ENCODE results near the gene GSTP1. TPM values are rescaled to one million over a fixed set of nuclear protein-coding genes. Genes with fewer than 3 reads are reported as not detected.
"Not testable (repeated sequence)": the region's sequence is repeated elsewhere in the genome, so short reads cannot be mapped to it uniquely, and the experiment has no call there.

GSTP1 gene
- 100 to 1,000 TPM; 671 to 854 (median 757) TPM for polyA plus RNA-seq (ENCODE audit: insufficient read length in 3 of 3)

- DNase-seq (ENCODE audit: low read depth in 3 of 3, low spot score in 2 of 3): peak in 2 of 3 donors; percentile 85 to 90
Observed at GRCh38 chr11:67583247-67584204, at the start of gene GSTP1. GSTP1 (plus strand) TSS chr11:67583812; CDS start chr11:67583844, 32 bp downstream.

GRCh38 chr11:67534070-67534679, 49.4 kb upstream of the GSTP1 start:
- DNase-seq (ENCODE audit: low read depth in 3 of 3, low spot score in 2 of 3): no peak

GRCh38 chr11:67535561-67535960, 48.1 kb upstream of the GSTP1 start:
- DNase-seq (ENCODE audit: low read depth in 3 of 3, low spot score in 2 of 3): no peak

GRCh38 chr11:67538306-67538705, 45.3 kb upstream of the GSTP1 start:
- DNase-seq (ENCODE audit: low read depth in 3 of 3, low spot score in 2 of 3): no peak

DNA sequence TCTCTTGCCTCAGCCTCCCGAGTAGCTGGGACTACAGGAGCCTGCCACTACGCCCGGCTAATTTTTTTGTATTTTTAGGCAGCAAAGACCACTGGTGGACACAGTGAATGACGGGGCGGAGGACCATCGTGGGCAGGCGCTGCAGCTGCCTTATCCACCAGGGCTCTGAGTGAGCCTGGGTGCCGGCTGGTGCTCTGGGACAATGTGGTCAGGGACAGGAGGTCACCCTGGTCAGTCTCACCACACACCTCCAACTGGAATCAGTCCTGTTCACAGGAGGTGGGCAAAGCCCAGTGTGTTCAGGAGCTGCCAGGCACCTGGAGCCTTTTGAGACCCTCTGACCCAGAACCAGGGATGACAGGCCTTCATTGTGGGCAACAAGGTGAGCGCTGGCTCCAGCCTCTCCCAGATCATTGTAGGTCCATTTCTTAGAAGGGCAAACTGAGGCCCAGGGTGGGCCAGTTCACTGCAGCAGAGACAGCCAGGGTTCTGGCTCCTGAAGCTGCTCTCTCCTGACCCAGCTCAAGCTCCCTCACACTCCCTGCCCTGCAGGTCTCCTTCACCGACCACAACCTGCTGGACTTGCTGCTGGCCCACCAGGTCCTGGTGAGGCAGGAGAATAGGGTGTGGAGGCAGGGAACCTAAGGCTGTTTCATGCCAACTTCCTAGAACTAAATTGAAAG, 44.6 kb upstream of the GSTP1 start:
- no peak for DNase-seq (ENCODE audit: low read depth in 3 of 3, low spot score in 2 of 3)

DNA sequence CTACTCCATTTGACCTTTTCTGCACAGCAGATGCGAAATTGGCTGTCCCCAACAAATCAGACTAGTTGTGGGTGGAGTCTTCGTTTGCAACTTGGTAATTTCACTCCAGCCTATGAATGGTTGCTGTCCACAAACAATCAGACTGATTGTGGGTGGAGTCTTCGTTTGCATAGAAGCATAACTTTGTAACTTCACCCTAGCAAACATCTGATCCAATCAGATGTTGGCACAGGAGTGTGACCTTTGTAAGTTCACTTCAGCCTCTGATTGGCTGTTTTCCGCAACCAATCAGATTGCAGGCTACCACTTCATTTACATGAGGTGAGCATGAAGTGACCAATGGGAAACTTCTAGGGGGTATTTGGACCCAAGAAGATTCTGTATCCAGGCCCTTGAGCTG, 44.1 kb upstream of the GSTP1 start:
- DNase-seq (ENCODE audit: low read depth in 3 of 3, low spot score in 2 of 3): no peak

DNA sequence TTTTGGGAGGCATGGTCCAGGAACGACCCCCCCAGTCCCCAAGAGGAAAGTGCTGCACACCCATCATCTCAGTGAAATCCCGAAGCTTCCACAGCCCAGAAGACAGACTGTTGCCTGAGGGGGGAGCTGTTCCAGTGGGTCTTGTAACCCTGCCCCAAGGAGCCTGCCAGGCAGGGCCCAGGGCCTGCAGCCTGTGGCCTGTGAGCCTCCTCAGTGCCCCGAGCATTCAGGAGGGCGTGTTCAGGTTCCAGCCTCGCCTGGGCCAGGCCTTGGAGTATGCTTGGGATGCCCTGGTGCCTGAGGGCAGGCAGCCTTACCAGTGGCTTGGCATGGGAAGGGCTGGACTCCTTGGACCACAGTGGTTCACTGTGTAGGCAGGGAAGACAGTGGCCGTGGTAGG, 42.4 kb upstream of the GSTP1 start:
- DNase-seq (ENCODE audit: low read depth in 3 of 3, low spot score in 2 of 3): no peak

- DNase-seq (ENCODE audit: low read depth in 3 of 3, low spot score in 2 of 3): no peak
Observed at GRCh38 chr11:67542169-67542568, 41.4 kb upstream of the GSTP1 start.

GRCh38 chr11:67542971-67543370, 40.6 kb upstream of the GSTP1 start:
- DNase-seq (ENCODE audit: low read depth in 3 of 3, low spot score in 2 of 3): no peak

GRCh38 chr11:67543585-67543984, 40.0 kb upstream of the GSTP1 start:
- DNase-seq (ENCODE audit: low read depth in 3 of 3, low spot score in 2 of 3): no peak

DNA sequence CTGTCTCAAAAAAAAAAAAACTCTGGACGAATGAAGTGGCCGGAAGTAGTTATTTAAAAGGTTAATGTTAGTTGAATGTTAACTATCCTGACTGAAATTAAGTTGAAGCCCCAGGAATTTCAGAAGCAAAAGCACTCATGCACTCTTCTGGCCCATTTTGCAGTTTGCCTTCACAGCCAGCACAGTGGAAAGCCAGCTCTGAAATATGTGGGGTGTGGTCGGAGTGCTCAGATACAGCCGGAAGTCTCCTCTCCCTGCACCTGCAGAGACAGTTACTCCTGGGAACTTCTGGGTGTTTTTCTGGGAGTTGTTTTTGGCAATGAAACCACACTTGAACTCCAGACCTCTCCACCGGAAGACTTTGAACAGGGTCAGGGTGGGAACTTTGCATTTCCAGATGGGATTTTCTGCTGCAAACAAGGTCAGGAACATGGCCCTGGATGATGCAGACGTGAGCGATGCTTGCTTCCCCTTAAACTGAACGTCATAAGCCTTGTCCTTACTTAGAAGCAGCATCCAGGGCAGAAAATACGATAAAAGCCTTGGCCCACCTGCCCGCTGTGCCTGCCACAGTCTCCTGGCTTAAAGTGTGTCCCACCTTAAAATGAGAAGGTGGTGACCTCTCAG, 38.9 kb upstream of the GSTP1 start:
- no peak for DNase-seq (ENCODE audit: low read depth in 3 of 3, low spot score in 2 of 3)

DNA sequence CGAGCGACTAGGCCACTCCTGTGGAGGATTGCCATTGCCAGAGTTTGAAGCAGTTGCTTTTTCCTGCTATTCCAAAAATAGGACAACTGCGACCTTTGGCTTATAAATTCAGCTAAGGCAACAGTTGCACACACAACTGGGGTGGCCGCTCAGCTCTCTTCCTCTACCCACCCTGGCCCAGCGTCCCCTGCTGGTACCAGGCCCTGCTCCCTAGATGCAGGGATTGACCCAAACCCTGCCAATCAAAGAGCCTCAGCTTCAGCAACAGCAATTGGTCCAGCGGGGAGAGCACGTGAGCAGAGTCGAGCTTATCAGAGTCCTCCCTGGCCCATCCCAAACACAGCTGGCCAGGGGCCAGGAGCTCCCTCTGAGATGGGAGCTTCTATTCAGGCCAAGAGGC, 38.3 kb upstream of the GSTP1 start:
- DNase-seq (ENCODE audit: low read depth in 3 of 3, low spot score in 2 of 3): no peak

- not testable (repeated sequence) for DNase-seq (ENCODE audit: low read depth in 3 of 3, low spot score in 2 of 3)
Observed at GRCh38 chr11:67548112-67548511, 35.5 kb upstream of the GSTP1 start.

- no peak for DNase-seq (ENCODE audit: low read depth in 3 of 3, low spot score in 2 of 3)
Observed at GRCh38 chr11:67548555-67549110, 35.0 kb upstream of the GSTP1 start.

DNA sequence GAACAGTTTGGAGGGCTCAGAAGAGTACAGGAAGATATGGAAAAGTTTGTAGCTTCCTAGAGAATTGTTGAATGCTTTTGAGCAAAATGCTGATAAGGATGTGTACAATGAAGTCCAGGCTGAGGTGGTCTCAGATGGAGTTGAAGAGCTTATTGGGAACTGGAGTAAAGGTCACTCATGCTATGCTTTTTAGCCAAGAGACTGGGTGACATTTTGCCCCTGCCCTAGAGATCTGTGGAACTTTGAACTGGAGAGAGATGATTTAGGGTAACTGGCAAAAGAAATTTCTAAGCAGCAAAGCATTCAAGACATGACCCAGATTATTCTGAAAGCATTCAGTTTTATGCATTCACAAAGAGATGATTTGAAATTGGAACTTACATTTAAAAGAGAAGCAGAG, 32.5 kb upstream of the GSTP1 start:
- no peak for DNase-seq (ENCODE audit: low read depth in 3 of 3, low spot score in 2 of 3)

DNA sequence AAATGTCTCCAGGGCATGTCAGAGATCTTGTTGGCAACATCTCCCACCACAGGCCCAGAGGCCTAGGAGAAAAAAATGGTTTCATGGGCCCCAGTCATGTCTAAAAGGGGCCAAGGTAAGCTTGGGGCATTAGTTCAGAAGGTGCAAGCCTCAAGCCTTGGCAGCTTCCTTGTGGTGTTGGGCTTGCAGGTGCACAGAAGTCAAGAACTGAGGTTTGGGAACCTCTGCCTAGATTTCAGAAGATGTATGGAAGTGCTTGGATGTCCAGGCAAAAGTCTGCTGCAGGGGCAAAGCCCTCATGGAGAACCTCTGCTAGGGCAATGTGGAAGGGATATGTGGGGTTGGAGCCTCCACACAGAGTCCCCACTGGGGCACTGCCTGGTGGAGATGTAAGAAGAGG, 31.9 kb upstream of the GSTP1 start:
- not testable (repeated sequence) for DNase-seq (ENCODE audit: low read depth in 3 of 3, low spot score in 2 of 3)

DNA sequence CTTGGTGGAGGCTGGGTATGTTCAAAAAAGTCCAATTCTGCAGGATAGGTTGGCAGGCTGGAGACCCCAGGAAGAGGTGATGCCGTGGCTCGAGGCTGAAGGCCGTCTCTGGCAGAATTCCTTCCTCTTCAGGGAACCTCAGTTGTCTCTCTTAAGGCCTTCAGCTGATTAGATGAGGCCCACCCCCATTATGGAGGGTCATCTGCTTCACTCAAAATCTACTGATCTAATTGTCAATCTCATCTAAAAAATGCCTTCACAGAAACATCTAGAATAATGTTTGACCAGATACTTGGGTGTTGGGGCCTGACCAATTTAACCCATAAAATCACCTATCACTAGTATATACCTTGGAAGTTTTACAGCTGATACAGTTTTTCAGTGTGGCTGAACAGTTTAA, 27.4 kb upstream of the GSTP1 start:
- no peak for DNase-seq (ENCODE audit: low read depth in 3 of 3, low spot score in 2 of 3)

DNA sequence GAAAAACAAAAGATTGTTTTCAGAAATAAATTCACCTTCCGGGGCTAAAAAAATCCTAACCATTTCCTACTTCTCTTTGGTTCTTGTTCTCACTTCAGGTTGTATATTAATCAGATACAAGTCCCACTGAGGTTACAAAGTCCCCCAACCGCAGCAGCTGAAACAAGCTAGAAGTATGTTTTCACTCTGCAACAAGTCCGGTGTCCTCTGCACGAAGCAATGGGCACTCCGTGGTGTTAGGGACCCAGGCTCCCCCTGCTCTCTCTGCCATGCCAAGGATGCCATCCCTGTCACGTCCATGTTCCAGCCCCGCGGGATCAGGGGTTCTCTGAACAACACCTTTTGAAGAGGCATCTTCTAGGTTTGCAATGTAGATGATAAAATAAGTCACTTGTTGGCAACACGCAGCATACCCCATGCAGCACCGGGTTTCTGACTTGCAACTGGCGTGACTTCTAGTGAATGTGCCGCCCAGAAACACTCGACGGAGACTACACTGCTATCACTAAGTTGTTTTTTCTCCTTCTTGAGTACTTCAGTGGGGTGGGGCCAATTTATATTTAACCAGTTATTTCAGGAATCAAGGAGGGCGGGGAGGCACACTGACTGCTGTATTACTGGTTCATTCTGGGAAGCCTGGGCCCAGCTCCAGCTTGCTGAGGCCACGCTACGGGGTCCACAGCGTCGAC, 25.4 kb upstream of the GSTP1 start:
- DNase-seq (ENCODE audit: low read depth in 3 of 3, low spot score in 2 of 3): no peak

- no peak for DNase-seq (ENCODE audit: low read depth in 3 of 3, low spot score in 2 of 3)
Observed at GRCh38 chr11:67561971-67562619, 21.5 kb upstream of the GSTP1 start.

All from right renal cortex interstitium (tissue), 3 donors.